Suppressor macrophage treated with lipopolysaccharide for 1 hour (primary cell): Measurements from ENCODE around the gene STXBP6.

Source experiments
- DNase-seq, 3 donors: peaks; one replicate each; pipeline ENCODE4 v3.0.0-alpha.2; 2020 to 2022

The STXBP6 gene

DNA sequence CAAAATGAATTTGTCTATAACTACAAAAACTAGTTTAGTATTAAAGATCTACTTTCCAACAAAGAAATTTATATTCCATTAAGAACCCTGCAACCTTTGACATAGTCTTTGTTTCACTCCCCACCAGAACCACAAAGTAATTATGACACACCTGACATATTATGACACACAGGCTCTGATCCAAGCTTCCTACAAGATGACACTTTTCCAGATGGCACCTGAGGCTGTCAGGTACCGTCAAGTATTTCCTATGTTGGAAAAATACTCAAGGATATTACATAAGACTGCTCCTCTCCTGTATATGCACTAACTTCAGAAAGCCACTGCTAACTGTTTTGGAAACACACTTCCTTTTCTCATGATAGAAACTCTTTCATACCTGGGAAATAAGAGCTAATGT, 38.9 kb downstream of the STXBP6 start:
- no peak for DNase-seq

DNA sequence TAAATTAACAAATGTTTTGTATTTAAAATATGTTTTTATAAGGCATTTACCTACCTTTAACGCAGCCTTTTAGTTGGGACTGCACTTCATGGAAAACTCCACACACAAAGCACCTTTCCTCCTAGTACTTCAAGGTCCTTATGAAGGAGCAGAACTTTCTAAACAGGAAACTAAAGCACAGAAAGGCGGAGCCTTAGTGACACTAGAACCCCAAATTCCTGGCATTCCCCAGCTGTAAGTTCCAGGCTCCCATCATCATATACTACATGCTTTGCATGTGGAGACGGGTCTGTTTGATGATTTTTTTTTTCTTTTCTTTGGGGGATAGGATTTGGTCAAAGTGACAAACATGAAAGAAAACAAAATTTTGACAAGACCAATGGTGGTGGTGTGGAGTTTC, 39.5 kb downstream of the STXBP6 start:
- DNase-seq: no peak

DNA sequence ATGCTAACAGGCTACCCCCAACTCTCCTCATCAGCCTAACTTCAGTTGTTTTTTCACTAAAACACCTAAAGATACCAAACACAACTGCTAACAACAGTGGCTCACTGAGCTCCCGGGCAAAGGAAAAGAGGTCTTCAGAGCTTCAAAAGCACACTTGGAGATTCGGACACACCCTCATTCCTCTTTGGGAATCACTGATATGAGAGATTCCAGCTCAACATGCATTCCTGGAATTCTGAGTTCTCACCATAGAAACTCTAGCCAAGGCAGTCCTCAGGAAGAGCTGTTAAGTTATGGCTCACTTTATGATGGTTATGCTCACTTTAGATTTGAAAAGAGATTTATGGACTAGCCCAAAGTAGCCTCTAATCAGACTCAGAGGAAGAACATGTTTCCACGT, 40.1 kb downstream of the STXBP6 start:
- DNase-seq: no peak

DNA sequence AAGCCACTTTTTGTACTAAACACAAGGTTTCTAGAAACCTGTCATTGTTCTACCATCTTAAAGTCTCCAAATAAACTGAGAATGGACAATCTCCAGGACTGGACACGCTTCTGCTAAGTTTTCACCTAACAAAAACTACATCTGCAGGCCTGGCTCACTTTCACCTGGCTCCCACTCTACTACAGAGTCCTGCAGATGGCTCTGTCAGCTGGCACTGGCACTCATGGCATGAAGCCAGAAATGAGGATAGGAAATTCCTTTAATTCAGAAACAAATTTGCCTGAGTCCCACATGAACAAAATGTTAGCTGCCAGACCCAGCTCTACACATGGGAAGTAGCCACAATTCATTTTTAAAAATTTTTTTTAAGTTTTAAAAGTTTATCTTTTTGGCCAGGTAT, 42.1 kb downstream of the STXBP6 start:
- no peak for DNase-seq

DNA sequence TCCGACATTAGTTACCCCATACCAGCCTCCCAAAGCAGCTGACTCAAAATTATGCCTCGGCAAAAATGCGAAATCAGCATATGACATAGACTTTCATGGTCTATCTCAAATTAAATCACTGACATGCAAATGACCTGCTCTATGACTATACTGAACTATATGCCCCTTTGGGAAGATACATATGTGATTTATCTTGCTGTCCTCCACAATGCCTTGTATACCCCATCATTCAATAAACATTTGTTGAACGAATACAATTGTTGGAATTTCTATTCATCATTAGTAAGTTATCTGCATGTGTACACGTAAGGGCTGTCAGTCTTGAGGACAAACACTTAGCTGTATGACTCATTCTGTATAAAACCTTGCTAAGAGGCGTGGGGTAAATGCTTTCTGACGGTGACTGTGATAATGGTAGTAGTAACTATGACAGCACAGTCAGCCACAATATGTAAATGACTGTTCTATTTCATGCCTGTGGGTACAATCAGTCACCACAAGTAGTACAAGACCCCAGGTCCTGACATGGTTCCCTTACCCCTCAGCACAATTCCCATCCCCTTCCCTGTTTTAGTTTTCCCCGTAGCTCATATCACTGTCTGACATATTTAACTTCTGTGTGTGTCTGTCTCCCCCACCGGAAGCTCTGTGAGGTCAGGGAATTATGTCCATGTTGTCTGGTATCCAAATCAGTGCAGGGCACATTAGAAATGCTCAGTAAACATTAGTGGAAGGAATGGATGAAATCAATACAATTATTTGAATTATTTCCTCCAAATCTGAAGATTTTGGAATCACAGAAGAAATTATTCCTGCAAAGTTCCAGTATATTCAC, 42.8 kb downstream of the STXBP6 start:
- no peak for DNase-seq

DNA sequence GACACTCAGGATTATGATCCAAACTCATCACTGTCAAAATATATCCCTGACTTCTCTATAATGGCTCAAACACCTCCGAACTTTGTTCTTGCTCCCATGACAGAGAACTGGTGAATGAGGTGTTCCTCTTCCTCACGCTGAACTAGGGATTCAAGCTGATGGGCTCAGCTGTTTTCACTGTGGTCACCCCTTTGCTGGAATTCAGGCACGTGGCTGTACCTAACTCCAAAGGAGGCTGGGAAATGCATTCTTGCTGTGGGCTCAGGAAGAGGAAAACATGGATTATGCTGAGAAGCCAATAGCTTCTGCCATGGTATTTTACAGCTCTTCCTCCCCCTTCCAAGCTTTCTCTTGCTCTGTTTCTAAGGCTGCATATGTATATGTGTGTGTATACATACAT, 43.9 kb downstream of the STXBP6 start:
- no peak for DNase-seq

DNA sequence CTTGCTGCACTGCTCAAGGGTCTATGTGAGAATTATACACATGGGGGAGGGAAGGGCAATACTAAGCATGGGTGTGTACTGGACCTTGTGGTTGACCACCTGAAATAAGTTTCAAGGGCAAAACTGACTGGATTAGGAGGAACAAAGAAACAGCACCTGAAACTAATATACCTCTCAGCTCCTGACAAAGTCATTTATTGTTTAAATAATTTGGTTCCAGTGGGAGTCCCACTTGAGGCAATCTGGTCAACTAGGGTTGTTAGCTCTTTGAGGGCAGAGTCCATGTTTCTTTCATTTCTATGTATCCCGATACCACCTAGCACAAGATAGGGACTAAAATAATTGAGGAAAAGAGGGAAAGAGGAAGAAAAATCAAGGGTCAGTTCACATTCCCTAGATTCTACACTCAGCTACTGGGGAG, 45.5 kb downstream of the STXBP6 start:
- no peak for DNase-seq

DNA sequence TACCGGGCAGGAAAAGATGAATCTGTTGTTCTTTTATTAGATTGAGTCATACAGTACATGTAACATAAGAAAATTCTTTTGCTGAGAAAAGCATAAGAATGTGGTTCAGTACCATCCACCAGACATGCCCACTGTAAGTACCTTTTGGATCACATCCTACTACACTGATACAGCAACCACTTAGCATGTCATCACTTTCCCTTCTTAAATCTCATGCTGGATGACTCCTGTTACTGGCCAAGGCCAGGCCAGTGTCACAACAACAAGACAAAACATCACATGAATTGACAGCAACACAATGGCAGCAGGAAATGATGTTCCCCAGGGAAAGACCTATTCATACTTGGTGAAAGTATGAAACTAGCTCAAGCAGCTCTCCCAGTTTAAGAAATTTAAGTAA, 46.4 kb downstream of the STXBP6 start:
- no peak for DNase-seq

DNA sequence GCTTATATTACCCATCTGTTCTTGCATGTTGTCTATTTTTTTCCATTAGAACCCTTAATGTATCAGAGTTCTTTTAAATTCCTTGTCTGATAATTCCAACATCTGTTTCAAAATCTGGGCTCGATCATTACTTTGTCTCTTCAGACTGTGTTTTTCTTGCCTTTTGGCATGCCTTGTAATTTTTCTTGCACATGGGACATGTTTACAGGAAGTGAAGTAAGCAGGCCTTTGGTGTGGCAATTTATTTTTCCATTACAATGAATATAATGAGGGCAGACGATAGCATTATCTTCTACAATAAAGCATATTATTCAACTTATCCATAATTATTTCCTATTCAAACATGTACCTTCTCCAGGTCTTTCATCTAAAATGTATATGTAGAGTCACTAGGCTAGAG, 48.3 kb downstream of the STXBP6 start:
- DNase-seq: no peak

DNA sequence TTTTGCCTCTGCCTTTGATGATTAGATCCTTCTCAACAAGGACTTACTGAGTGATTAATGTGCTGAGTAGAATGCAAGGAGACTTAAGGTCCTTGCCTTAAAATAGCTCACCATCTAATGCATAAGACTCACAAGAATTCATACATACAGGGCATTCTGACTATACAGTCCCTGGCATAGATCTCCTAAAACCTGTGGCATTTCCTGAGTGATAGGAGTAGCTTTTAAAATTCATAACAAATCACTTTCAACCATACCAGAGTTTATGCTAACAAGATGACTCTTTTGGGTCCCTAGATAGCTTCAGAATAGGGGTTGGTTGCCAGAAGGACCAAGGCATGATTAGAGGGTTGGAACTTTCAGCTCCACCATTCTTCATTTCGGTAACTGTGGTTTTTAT, 48.8 kb downstream of the STXBP6 start:
- DNase-seq: no peak

DNA sequence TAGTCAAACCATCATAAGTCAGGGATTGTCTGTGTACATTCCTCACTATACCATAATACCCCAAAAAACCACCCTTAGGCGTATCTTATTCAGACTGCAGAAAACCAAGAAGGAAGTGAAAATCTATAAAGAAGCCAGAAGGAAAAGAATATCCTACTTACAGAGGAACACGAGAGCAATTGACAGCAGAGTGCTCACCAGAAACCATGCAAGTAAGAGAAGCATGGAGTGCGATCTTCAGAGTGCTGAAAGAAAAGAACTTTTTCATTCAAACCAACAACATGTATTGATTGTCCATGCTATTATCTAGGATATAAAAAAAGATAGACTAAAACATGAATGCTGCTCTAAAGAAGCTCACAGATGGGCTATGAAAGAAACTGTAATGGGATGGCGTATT, 50.8 kb downstream of the STXBP6 start:
- no peak for DNase-seq

DNA sequence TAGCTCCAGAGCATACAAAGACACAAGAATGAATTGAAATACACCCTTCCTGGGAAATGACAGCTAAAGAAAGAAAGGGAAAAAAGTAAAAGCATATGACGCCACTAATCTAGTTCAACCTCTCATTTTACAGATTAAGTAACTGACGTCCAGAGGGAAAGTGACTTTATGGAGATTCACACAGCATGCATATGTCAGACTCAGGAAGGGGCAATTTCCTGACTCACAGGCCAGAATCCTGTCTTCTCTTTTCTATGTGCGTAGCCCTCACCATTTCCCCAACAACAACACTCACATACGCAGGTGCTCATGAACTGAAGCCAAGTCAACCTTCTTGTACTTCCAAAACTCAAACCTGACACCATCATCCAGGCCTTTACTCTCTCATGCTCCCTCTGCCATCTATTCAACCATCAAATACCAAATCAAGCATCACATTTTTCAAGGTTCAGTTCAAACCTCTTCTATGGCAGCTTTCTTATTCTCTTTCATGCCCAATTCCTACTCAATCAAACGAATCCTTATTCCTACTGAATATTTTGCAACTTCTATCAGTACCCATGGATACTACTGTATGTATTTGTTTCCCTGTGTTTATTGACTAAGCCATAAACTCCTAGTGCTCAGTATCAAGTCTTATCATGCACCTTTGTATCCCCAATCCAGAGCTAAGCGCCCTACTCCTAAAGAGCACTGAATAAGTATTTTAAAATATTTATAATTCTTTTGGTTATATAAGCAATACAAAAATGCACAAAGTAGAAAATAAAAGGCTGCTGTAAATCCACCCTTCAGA, 52.8 kb downstream of the STXBP6 start:
- peak in 1 of 3 donors; percentile 21 for DNase-seq

DNA sequence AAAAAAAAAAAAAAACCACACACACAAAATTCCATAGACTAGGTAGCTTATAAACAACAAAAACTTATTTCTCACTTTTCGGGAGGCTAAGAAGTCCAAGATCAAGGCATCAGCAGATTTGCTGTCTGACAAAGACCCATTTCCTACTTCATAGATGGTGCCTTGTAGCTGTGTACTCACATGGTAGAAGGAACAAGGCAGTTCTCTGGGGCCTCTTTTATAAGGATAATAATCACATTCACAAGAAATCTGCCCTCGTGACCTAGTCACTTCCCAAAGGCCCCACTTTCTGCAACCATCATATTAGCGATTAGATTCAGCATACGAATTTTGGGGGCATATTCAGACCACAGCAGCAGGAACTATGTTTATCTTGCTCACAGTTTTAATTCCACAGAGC, 54.9 kb downstream of the STXBP6 start:
- DNase-seq: no peak

DNA sequence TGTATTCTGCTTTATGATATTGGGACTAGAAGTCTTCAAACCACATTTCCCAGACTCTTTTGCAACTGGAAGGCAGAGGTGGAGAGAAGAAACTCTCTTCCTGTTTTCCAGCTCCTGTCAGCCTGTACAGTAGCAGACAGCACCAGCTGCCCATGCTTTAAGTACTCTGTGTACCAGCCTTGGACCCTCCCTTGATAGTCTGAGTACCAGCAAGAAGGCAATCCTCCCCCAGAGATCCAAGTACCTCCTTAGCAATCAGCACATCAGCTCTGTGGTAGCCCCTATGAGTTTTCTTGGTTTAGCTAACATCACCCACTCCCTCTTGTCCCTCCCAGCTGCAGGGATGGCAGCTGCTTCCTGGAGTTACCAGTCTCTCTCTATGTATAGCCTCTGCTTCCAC, 56.3 kb downstream of the STXBP6 start:
- DNase-seq: peak in 1 of 3 donors; percentile 4

DNA sequence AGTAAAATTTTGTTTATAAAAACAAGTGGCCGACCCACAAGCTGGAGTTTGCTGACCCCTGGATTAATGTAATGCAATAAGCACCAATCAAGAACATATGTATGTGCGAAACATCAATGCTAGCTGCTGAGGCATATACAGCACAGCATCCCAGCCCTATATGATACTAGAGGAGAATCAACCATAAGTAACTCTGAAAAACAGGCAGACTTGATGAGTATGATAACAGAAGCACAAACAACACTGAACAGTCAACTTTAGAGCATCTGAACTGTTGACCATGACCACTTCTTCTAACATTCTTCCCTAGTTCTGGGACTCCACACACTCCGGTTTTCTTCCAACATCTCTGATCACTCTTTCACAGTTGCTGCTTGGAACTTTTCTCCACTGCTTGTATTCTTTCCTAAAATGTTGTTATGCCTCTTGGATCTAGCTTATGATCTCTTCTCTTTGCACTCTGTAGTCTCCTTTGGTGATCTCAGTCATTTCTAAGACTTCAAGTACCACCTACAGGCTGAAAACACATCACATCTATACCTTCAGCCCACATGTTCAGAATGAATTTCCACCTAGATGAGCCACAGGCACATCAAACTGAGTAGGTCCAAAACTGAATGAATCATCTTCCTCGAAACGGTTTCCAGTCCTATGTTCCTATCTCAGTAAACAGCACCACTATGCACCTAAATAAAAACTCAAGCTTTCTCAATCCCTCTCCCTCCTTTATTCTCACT, 57.2 kb downstream of the STXBP6 start:
- no peak for DNase-seq

DNA sequence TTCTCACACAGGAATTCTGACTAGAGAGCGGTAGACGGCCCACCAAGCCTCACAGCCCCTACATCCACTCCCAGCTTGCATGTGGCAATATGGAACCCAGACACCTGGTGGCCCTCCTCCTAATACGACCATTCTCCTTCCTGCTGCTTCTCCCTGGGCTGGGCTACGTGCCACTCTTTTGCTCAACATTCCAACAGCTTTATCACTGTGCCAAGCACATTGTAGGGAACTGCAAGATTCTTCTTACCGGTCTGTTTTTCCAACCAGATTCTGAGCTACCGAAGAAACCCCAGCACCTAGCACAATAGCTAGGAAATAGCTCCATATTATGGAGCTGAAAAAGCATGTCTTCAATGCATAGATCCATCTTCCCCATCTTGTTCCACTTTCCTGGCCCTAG, 58.1 kb downstream of the STXBP6 start:
- DNase-seq: no peak

DNA sequence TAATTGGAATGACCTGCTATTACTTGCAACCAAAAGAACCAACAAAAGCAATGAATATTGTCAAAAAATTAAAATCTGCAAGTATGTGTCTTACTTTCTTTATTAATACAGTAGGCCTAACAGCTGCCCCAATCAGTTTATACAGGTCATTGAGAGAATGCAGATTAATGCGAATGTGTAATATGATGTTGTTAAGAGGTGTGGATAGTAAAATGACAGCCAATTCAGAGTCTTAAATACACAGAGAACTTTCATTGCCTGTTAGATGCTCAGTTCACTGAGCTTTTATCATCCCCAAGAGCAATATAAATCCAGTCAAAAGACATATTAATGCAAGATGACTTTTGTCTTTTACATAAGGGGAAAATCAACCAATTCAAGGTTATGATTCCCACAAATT, 58.7 kb downstream of the STXBP6 start:
- no peak for DNase-seq

DNA sequence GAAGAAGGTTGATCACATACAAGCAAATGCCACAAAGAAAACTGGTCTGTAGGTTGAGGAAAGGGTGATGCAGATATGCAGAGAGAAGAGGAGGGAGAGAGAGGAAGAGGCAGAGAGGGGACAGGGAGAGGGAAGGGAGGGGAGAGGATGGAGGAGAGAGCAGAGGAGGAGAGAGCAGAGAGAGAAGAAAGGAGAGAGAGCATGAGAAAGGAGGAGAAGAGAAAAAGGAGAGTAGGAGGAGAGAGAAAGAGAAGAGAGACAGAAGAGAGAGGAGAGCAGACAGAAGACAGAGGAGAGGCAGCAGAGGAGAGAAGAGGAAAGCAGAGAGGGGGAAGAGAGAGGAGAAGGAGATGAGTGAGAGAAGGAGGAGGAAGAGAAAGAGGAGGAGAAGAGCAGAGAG, 59.2 kb downstream of the STXBP6 start:
- no peak for DNase-seq

DNA sequence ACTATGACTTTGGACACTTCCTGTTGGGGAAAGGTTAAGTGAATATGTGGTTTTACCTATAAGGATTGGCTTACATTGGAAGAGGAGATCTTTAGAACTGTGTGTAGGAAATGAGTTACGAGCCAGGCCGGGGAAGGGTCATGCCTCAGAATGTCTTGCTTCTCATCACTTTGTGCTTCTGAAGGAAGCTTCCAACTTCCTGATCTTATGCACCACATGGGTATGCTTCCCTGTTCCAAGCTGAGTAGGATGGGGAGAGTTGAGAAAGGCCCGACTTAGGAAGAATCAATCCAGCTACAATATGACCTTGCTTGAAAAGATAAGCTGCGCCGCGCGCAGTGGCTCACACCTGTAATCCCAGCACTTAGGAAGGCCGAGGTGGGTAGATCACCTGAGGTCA, 59.9 kb downstream of the STXBP6 start:
- DNase-seq: peak in 2 of 3 donors; percentile 10 to 41

DNA sequence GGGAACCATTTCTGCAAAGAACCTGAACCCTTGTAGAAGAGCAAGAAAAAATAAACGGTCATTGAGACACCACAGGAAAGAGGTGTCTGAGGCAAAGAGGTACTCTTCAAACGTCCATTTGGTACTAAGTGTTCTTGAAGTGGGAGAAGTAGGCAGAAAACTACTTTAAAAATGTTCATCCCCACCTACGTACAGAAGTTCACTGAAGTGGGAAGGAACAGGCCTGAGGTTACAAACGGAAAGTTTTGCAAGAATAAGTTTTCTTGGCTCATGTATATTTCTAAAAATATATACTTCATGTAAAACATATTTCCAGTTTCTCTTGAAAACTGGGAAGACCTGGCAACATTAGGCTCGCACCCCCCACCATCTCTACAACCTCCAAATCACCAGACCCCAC, 61.2 kb downstream of the STXBP6 start:
- peak; percentile 19 to 47 (median 46) for DNase-seq

DNA sequence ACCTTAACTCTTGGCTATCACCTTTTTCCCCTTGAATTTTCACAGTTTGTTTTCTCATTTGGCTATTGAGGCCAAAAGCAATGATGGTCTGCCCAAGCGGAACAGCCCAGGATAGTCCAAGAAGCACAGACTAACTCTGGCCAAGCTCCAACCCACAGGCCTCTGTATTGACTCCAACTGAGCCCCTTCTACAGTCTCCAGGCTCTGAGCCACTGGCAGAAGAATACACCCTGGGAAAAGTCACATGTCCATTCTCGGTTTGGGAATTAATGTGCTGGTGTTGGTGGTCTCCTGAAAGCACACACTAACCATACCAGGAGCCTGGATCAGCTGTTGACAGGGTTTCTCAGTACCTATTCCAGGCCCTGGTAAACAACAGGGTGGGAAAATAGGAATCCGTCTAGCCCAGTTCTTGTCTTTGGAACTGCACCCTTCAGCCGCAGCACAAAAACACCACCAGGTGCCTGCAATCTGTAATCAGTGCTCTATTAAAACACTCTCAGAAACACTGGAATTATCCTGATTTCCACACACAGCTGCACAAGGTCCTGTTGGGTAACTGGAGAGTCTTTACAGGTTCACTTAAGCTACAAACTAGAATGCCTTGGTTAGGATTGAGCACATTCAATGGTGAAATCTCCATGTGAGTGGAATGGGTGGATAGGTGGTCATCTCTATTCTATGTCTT, 63.6 kb downstream of the STXBP6 start:
- DNase-seq: peak in 1 of 3 donors; percentile 2

DNA sequence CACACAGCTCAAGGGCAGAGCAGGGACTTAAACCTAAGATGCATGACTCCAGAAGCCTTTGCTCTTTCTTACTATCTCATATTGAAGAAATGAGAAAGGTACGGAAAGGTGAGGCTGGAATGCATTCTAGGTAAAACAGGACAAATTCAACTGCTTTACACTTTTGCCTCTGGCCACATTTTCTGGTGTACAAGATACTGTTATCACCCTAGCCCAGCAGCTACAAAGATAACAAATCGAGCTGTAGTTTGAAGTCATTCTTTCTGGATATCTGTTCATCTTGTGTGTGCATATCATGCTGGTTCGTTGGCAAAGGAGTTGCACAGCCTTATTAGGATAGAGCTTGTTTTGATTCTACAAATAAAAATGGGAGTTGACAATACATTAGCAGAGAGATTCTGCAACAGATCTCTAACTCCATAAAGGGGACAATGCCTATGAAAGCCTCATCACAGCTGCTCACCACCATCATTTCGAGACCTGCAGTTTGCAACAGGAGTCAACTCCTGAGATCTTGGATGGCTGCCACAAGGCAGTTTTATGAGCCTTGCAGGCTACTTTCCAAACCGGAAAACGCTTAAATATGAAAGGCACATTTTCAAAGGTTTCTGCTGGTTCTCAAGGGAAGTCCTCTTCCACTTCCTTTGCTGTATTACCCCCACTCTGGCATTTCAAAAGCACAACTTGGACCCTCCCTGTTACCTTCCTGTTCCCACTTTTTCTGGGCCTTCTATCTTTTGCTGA, 64.9 kb downstream of the STXBP6 start:
- DNase-seq: no peak
